Naive thymus-derived CD4-positive, alpha-beta T cell (primary cell): Measurements from ENCODE around the gene MORN1. TPM values are rescaled to one million over a fixed set of nuclear protein-coding genes. Genes with fewer than 3 reads are reported as not detected.

Experiments used
- ATAC-seq: fragments of 150-1000 bp; cut with Tn5 transposase; 2 replicates; pipeline ENCODE4 v1.10.0; 2021; ENCODE audit warnings: mild to moderate bottlenecking, moderate library complexity
- CTCF ChIA-PET: fragments of 350-600 bp; sonication (Branson Sonifier 250); formaldehyde crosslinking; loops from one replicate; lab custom pipeline; 2021; ENCODE audit warnings: antibody characterized with exemption; lab: Charles Lee
- POLR2A ChIA-PET: fragments of 350-600 bp; sonication (Branson Sonifier 250); formaldehyde crosslinking; loops from one replicate; lab custom pipeline; 2021; ENCODE audit warnings: antibody characterized with exemption, inconsistent platforms; lab: Charles Lee
- DNase-seq, 9 donors: peaks; one replicate each; pipeline versions ENCODE4 v3.0.0 to v3.0.0-alpha.2; 2020 to 2022; ENCODE audit warnings: mixed read lengths in 1 of 9
- H3K27ac ChIP-seq: one replicate; pipeline ENCODE4 v1.7.0; 2013; ENCODE audit warnings: mild to moderate bottlenecking, low read depth, low read length, moderate library complexity
- H3K27me3 ChIP-seq, 2 donors: one replicate each; pipeline ENCODE4 v1.7.0; 2013; ENCODE audit warnings: low read length in 2 of 2, mild to moderate bottlenecking in 2 of 2, moderate library complexity in 2 of 2; ENCODE audit not compliant: control insufficient read depth in 2 of 2, insufficient read depth in 2 of 2
- H3K36me3 ChIP-seq, 3 experiments: 1 replicate in 2 of 3; 2 replicates in 1 of 3; pipeline ENCODE4 v1.7.0; 2013; ENCODE audit warnings: low read length in 3 of 3, mild to moderate bottlenecking in 3 of 3, moderate library complexity in 1 of 3; ENCODE audit not compliant: insufficient read depth in 3 of 3, control insufficient read depth in 2 of 3
- H3K4me1 ChIP-seq, 2 donors: one replicate each; pipeline ENCODE4 v1.7.0; 2013; ENCODE audit warnings: low read length in 2 of 2, mild to moderate bottlenecking in 2 of 2, moderate library complexity in 1 of 2; ENCODE audit not compliant: control insufficient read depth in 2 of 2, insufficient read depth in 2 of 2
- H3K4me3 ChIP-seq: 2 replicates; pipeline ENCODE4 v1.7.0; 2013; ENCODE audit warnings: mild to moderate bottlenecking, low read length
- H3K9me3 ChIP-seq, 3 experiments: 1 replicate in 2 of 3; 2 replicates in 1 of 3; pipeline ENCODE4 v1.7.0; 2013; ENCODE audit warnings: low read length in 3 of 3; ENCODE audit not compliant: control insufficient read depth in 2 of 3
- H3K27ac Mint-ChIP-seq, 9 donors: one replicate each; pipeline ENCODE4 v1.8.0; 2020 to 2022; ENCODE audit warnings: mixed read lengths in 9 of 9, mild to moderate bottlenecking in 8 of 9, moderate library complexity in 5 of 9, inconsistent platforms in 2 of 9
- H3K27me3 Mint-ChIP-seq, 5 donors: one replicate each; pipeline ENCODE4 v1.8.0; 2021 to 2022; ENCODE audit warnings: mixed read lengths in 5 of 5, mild to moderate bottlenecking in 1 of 5
- H3K36me3 Mint-ChIP-seq, 5 donors: one replicate each; pipeline ENCODE4 v1.8.0; 2020 to 2022; ENCODE audit warnings: mixed read lengths in 5 of 5, mild to moderate bottlenecking in 3 of 5, inconsistent platforms in 1 of 5
- H3K4me1 Mint-ChIP-seq, 7 donors: one replicate each; pipeline ENCODE4 v1.8.0; 2020 to 2022; ENCODE audit warnings: mixed read lengths in 7 of 7, mild to moderate bottlenecking in 3 of 7, inconsistent platforms in 1 of 7
- H3K4me3 Mint-ChIP-seq, 10 donors: one replicate each; pipeline ENCODE4 v1.8.0; 2020 to 2022; ENCODE audit warnings: mild to moderate bottlenecking in 10 of 10, mixed read lengths in 10 of 10, moderate library complexity in 6 of 10, inconsistent platforms in 2 of 10
- H3K9me3 Mint-ChIP-seq, 11 donors: one replicate each; pipeline ENCODE4 v1.8.0; 2020 to 2022; ENCODE audit warnings: mixed read lengths in 11 of 11, mild to moderate bottlenecking in 4 of 11, inconsistent platforms in 1 of 11, moderate library complexity in 1 of 11
- intact Hi-C, 2 donors: fragments of 100-400 bp; cut with micrococcal nuclease; formaldehyde crosslinking; loops; one replicate each; pipeline ENCODE4 v1.15.1; 2023
- polyA plus RNA-seq, 2 donors: library from polyadenylated mRNA; unstranded; fragments of 300-500 nt; fragmentation: Illumina TruSeq; gene quantifications; one replicate each; pipeline ENCODE4 v1.2.3, GENCODE V29; 2021
- total RNA-seq, 6 experiments: library from RNA in 5 of 6; stranded (reverse) in 5 of 6; gene quantifications; 1 replicate in 5 of 6; 2 replicates in 1 of 6; pipeline ENCODE4 v1.2.3 and lab custom pipeline; 2021 to 2026

MORN1 gene
- total and polyA plus RNA-seq, 7 experiments from 2014 or later, result 5.0 to 16.4 (median 9.2) TPM

DNA sequence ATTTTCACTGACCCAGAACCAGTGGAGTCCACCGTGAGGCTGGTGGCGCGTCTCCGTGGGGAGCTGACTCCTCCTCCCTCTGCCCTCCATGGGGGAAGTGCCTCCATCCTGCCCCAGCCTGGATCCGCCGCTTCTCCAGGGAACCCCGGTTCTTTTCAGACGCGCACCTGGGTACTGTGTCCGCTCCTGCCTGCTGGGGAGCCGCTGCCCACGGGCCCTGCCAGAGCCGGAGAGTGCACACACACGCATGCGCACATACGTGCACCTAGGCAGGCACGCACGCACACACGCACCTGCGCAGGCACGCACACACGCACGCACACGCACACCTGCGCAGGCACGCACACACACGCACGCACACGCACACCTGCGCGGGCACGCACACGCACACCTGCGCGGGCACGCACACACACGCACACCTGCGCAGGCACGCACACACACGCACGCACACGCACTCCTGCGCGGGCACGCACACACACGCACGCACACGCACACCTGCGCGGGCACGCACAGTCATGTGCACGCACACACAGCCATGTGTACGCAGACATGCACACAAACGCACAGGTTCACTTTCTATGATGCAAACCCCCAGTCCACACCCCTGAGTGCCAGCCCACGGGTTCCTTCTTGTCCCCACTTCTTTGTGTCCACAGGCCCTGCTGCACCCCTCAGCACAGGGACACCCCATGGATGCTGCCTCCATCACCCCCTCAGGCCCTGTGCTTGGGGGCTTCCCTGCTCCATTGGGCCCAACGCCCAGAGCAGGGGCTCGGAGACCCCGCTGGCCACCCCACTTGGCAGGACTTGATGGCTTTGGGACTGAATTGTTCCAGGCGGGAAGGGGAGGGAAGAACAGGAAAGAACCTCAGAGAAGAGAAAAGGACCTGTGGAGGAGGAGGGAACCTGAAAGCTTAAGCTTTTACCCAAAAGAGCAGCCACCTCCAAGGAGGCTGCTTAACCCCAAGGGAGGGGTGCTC is 42.7 kb downstream of the MORN1 start:
- no peak overlapping the region for H3K4me3 Mint-ChIP-seq
- peak overlapping the region in 1 of 9 donors; percentile 36 for H3K27ac Mint-ChIP-seq
- H3K4me3 ChIP-seq, result no peak overlapping the region
- no peaks in the 10 kb centered on the region for H3K9me3 Mint-ChIP-seq
- ChIA-PET POLR2A (no interaction called here), CTCF (no interaction called here)
- H3K27ac ChIP-seq, result no peak overlapping the region
- no peaks in the 10 kb centered on the region for H3K27me3 Mint-ChIP-seq
- no peaks in the 10 kb centered on the region for H3K36me3 ChIP-seq
- no peaks in the 10 kb centered on the region for H3K4me1 Mint-ChIP-seq
- DNase-seq (no peak), ATAC-seq (no peak)
- intact Hi-C loops, result no loop called here
- H3K4me1 ChIP-seq, result no peaks in the 10 kb centered on the region
- H3K27me3 ChIP-seq, result no peaks in the 10 kb centered on the region
- H3K9me3 ChIP-seq, result no peaks in the 10 kb centered on the region
- H3K36me3 Mint-ChIP-seq, result no peaks in the 10 kb centered on the region

DNA sequence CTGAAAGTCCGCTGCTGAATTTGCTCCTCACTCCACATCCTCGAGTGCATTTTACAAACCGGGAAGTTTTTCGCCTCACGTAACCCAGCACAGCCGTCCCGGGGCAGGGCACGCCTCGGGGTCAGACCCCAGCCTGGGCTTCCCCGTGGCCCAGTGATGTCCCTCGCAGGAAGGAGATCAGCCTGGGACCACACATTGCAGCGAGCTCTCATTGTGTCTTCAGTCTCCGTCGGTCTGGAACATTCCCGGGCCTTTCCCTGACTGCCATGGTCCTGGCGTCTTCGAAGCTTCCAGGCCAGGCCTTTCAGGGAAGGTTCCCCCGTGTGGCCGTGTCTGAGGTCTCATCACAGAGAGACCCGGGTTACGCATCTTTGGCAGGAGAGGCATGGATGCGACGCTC is 43.5 kb downstream of the MORN1 start:
- no peaks in the 10 kb centered on the region for H3K36me3 ChIP-seq
- H3K27ac ChIP-seq, result no peak overlapping the region
- no peaks in the 10 kb centered on the region for H3K4me1 ChIP-seq
- ChIA-PET CTCF (no interaction called here), POLR2A (no interaction called here)
- no peaks in the 10 kb centered on the region for H3K27me3 ChIP-seq
- no peaks in the 10 kb centered on the region for H3K4me1 Mint-ChIP-seq
- no peak for ATAC-seq
- H3K36me3 Mint-ChIP-seq, result no peaks in the 10 kb centered on the region
- H3K27me3 Mint-ChIP-seq, result no peaks in the 10 kb centered on the region
- no peak overlapping the region for H3K4me3 Mint-ChIP-seq
- H3K27ac Mint-ChIP-seq, result no peak overlapping the region
- H3K9me3 Mint-ChIP-seq, result no peaks in the 10 kb centered on the region
- no peak for DNase-seq
- intact Hi-C loops, result no loop called here
- no peak overlapping the region for H3K4me3 ChIP-seq
- H3K9me3 ChIP-seq, result no peaks in the 10 kb centered on the region

DNA sequence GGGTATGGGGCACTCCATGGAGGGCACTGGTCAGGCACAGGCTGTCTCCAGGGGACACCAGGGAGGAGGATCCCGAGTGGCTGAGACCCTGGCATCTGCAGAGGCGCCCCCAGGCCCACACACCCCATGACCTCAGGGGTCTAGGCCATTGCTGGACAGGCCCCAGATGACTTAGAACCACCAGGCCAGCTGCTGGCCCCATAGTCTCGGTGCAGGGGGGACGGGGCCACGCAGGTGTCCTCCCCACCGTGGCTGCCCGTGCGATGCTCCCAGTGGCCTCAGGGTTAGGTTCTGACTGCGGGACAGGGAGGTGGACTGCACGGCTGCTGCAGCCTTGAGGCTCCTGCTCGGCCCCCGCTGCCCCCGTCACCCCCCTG is 44.0 kb downstream of the MORN1 start:
- ATAC-seq (no peak), DNase-seq (no peak)
- Mint-ChIP-seq H3K9me3 (no peaks in the 10 kb centered on the region), H3K4me1 (no peaks in the 10 kb centered on the region), H3K4me3 (no peak overlapping the region), H3K36me3 (no peaks in the 10 kb centered on the region), H3K27me3 (no peaks in the 10 kb centered on the region), H3K27ac (no peak overlapping the region)
- H3K4me1 ChIP-seq, result no peaks in the 10 kb centered on the region
- no peak overlapping the region for H3K27ac ChIP-seq
- no peaks in the 10 kb centered on the region for H3K9me3 ChIP-seq
- H3K27me3 ChIP-seq, result no peaks in the 10 kb centered on the region
- intact Hi-C loops, result no loop called here
- H3K4me3 ChIP-seq, result no peak overlapping the region
- H3K36me3 ChIP-seq, result no peaks in the 10 kb centered on the region
- CTCF ChIA-PET, result no interaction called here
- POLR2A ChIA-PET, result no interaction called here

DNA sequence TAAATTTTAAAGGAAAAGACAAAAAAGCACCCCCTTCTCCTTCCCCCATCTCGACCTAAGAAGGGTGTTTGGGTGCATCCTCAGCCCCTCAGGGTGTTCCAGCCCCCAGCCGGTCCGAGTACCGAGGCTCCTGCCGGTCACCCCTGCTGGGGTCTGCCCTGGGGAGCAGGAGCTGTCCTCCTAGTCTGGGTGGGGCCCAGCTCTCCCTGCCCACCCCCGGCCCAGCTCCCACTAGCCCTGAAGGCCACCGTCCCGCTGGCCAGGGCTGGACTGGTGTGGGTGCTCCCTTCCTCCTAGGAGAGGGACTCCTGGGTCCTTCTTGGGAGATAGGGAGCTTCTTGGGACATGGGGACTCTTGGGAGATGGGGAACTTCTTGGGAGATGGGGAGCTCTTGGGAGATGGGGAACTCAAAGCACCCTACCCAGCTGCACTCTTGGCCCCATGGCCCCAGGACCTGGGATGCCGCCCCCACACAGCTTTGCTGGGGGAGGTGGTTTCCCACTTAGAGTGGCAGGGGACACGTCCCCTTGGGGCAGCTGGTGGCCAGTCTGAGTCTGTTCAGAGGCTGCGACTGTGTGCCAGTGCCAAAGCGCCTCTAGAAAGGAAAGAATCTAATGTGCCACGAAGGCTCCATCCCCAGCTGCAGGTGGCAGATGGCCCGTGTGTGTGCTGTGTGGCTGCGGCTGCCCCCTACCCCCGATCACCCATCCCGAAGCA is 44.5 kb downstream of the MORN1 start:
- no peaks in the 10 kb centered on the region for H3K36me3 Mint-ChIP-seq
- intact Hi-C loops, result no loop called here
- CTCF ChIA-PET, result no interaction called here
- no peaks in the 10 kb centered on the region for H3K4me1 ChIP-seq
- no peaks in the 10 kb centered on the region for H3K27me3 Mint-ChIP-seq
- H3K27me3 ChIP-seq, result no peaks in the 10 kb centered on the region
- POLR2A ChIA-PET, result interaction anchor here (0.6 kb wide), 1 partner anchor 83 kb away, joined by 6 read pairs; no protein-coding TSS in a partner anchor
- H3K36me3 ChIP-seq, result no peaks in the 10 kb centered on the region
- no peaks in the 10 kb centered on the region for H3K9me3 Mint-ChIP-seq
- no peaks in the 10 kb centered on the region for H3K4me1 Mint-ChIP-seq
- H3K9me3 ChIP-seq, result no peaks in the 10 kb centered on the region
- H3K27ac Mint-ChIP-seq, result no peak overlapping the region
- no peak overlapping the region for H3K4me3 Mint-ChIP-seq
- no peak overlapping the region for H3K27ac ChIP-seq
- DNase-seq (no peak), ATAC-seq (no peak)
- H3K4me3 ChIP-seq, result no peak overlapping the region

DNA sequence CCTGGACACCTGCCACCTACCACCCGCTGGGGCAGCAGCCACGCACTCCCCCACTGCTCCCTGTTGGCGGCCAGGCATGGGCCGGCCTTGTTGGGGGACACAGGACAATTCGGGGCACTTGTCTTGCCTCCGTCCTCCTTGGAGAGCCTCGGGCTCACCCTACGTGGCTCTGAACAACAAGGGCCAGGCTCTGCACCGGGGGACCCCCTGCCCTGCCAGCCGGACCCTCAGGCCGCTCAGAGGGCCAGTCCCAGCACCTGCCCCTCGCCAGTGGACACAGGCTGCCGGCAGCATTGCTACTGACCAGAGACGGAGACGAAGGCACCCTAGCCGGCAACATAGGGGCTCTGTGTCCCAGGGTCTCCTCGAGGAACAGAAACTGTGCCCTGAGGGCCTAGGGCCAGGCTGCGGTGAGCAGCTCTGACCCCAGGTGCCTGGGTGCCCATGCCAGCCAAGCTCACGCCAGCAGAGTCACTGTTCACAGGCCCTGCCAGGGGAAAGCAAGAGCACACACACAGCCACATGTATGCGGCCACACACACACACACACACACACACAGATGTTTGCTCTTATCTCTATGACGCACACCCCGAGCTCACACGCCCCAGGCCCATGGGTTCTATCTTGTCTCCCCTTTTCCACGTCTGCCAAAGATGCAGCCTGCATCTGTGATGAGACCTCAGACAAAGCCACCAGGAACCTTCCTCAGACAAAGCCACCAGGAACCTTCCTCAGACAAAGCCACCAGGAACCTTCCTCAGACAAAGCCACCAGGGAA is 45.9 kb downstream of the MORN1 start:
- H3K9me3 Mint-ChIP-seq, result no peaks in the 10 kb centered on the region
- no peak overlapping the region for H3K4me3 ChIP-seq
- H3K9me3 ChIP-seq, result no peaks in the 10 kb centered on the region
- no peak overlapping the region for H3K27ac ChIP-seq
- H3K27me3 Mint-ChIP-seq, result no peaks in the 10 kb centered on the region
- H3K36me3 ChIP-seq, result no peaks in the 10 kb centered on the region
- DNase-seq (peak in 1 of 9 donors; percentile 6), ATAC-seq (no peak)
- H3K4me3 Mint-ChIP-seq, result no peak overlapping the region
- no peaks in the 10 kb centered on the region for H3K36me3 Mint-ChIP-seq
- H3K27ac Mint-ChIP-seq, result peak overlapping the region in 1 of 9 donors; percentile 89
- CTCF ChIA-PET, result no interaction called here
- intact Hi-C loops, result no loop called here
- no peaks in the 10 kb centered on the region for H3K4me1 ChIP-seq
- no peaks in the 10 kb centered on the region for H3K4me1 Mint-ChIP-seq
- POLR2A ChIA-PET, result no interaction called here
- no peaks in the 10 kb centered on the region for H3K27me3 ChIP-seq

DNA sequence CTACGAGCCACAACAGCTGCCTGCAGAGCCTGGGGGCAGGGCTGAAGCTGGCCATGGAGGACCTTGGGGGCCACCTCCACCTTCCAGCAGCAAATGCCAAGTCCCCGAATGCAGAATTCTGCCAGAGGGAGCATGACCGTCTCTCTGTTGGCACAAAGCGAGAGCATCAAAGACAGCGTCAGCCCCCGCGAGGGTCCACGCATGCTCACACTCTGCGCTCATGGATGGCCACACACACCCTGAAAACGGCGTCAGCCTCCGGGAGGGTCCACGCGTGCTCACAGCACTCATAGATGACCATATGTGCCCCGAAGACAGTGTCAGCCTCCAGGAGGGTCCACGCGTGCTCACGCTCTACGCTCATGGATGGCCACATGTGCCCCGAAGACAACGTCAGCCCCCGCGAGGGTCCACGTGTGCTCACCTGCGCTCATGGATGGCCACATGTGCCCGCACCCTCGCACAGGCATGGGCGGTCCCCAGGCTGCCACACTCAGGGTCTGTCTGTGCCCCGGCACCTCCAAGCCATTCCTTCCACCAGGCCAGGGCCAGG is 46.5 kb downstream of the MORN1 start:
- ChIA-PET CTCF (interaction anchor here (1.6 kb wide), 1 partner anchor 36 kb away, joined by 3 read pairs; no protein-coding TSS in a partner anchor), POLR2A (no interaction called here)
- H3K36me3 ChIP-seq, result no peaks in the 10 kb centered on the region
- no peak overlapping the region for H3K27ac ChIP-seq
- Mint-ChIP-seq H3K27ac (no peak overlapping the region), H3K9me3 (no peaks in the 10 kb centered on the region), H3K36me3 (no peaks in the 10 kb centered on the region), H3K4me1 (no peaks in the 10 kb centered on the region), H3K27me3 (no peaks in the 10 kb centered on the region), H3K4me3 (no peak overlapping the region)
- no peak overlapping the region for H3K4me3 ChIP-seq
- ATAC-seq (no peak), DNase-seq (peak in 1 of 9 donors; percentile 3)
- H3K4me1 ChIP-seq, result no peaks in the 10 kb centered on the region
- intact Hi-C loops, result no loop called here
- no peaks in the 10 kb centered on the region for H3K27me3 ChIP-seq
- no peaks in the 10 kb centered on the region for H3K9me3 ChIP-seq
